Activated gamma-delta T cell treated with anti-CD3 and anti-CD28 coated beads, Interleukin-2, amount 50 U/mL, for 16 hours (primary cell): Measurements from ENCODE around the gene KIF6.

Source experiments
- DNase-seq: peaks from one replicate; pipeline ENCODE4 v3.0.0-alpha.2; 2020; ENCODE audit warnings: low read depth

KIF6 gene

GRCh38 chr6:39594285-39594684 lies 130.9 kb downstream of the KIF6 start:
- DNase-seq: no peak

DNA sequence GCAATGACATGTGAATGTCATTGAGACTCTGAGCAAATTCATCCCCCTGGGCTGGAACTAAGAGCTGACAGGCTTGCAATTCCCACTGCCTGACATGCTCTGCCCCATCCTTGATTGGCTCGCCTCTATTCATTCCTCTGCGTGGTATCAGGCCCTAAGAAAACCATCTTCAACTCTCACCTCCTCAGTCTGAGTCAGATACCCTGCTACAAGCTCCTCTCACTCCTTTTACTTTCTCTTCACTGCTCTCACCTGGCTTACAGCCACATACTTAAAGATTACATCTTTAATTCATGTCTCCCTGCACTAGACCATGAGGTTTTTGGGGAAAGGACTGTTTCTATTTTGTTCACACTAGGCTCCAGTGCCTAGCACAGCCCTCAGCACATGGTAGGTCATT lies 131.6 kb downstream of the KIF6 start:
- no peak for DNase-seq

- no peak for DNase-seq
Observed at GRCh38 chr6:39590871-39591393, 134.3 kb downstream of the KIF6 start.

- DNase-seq: no peak
Observed at GRCh38 chr6:39587080-39587479, 138.1 kb downstream of the KIF6 start.

- no peak for DNase-seq
Observed at GRCh38 chr6:39585641-39586040, 139.6 kb downstream of the KIF6 start.

- DNase-seq: no peak
Observed at GRCh38 chr6:39577446-39578165, 147.6 kb downstream of the KIF6 start.

DNA sequence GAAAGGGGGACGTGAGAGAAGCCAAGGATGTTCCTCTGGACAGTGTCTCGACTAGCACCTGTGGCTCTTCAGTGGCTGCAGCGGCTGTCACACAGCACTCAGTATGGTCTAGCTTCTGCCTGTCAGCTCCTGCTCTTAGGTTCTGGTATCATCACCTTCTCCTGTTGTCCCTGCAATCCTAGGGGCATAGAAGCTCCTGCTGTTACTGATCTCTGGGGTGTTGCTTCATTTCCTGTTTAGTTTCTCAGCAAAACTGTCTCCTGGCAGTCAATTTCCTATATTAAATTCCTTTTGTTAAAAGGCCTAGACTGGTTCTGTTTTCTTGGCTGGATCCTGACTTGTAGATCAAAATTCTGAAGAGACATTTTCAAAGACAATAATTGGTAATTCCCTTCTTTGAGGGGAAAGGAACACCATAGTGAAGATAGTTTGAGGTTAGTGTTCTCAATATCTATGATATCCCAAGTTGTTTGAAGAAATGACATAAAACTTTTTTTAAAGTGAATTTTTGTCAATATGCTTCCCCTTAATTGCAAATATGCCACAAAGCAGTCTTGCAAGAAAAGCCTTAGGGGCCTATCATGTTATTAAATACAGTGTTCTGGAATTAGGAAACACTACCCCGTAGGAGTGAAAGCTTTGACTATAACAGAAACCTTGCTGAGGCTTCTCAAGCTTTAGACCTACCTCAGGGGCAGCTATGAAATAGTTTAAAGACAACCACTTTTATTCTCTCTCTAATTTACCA lies 148.5 kb downstream of the KIF6 start:
- no peak for DNase-seq

DNA sequence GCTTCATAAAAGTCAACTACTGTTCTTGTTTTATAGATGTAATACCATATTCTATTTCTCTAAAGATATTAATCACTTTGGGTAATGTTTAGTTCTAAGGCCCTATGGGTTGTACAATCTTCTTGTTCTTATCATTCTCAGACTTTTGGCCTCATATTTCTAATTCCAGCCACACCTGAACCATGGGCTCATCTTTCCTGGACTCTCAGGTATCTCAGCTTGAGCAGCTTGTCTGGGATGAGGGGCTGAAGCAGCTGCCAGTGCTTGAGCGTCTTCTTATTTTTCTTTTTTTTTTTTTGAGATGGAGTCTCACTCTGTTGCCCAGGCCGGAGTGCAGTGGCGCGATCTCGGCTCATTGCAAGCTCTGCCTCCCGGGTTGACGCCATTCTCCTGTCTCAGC lies 150.2 kb downstream of the KIF6 start:
- DNase-seq: no peak

- DNase-seq: no peak
Observed at GRCh38 chr6:39573541-39573940, 151.7 kb downstream of the KIF6 start.

DNA sequence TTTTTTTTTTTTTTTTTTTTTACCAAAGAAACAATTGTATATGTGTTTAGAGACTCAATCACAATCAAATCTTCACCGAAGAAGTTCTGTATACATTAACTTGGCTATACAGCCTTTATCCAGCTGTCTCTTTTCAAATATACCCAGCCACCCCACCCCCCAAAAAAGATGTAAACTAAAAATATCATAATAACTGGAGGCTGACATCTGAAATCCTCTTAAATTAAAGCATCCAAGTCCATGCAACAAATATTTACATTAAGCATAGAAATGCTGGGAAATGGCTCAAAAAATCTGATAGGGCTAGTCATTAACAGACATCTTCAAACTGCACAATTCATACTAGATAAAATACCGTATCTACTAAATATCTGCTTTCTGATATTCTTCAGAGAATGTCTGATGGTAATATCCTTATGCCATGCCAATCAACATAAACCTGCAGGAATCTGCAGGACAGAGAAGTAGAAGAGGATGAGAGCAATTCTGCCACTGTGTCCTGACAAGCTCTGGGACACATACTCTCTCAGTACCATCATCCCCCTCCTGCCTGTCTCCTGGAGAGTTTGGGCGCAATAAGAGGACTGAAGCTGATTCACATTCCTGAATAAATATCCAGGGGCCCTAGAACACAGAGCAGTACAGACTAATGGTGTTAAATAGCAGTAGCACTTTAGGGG lies 152.4 kb downstream of the KIF6 start:
- DNase-seq: no peak

GRCh38 chr6:39568896-39569295 lies 156.3 kb downstream of the KIF6 start:
- DNase-seq: no peak

DNA sequence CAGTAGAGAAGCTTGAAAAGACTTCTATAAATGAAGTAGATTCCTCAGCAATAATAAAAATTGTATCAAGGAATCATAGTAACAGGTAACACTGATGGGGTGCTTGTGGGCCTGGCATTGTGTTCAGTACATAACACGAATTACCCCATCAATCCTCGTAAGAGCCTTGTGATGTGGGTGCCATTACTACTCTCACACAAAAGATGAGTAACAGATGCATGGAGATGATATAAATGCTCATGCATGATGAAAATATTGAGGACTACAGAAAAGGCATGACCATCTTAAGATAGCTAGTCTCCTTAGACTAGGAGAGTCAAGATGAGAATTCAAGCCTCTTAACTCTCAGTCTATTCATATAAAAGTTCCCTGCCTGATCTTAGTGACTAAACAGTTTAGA lies 158.1 kb downstream of the KIF6 start:
- no peak for DNase-seq

- no peak for DNase-seq
Observed at GRCh38 chr6:39566456-39566855, 158.8 kb downstream of the KIF6 start.

DNA sequence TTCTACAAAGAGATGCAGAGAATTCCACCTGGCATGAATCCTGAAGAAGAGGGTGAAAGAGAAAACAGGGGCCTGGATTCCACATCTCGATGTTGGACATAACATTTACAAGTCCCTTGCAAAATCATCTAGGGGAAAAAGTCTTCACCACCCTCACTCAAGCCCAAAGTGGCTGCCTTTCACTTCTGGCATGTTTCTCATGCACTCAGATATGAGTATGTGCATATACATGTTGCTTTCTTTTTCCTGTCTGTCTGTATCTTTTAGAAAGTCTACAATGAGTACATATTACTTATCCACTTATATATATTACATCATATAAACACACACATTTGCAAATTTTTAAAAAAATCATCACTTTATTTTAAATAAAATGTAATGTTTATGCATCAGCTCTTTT lies 159.3 kb downstream of the KIF6 start:
- DNase-seq: no peak

DNA sequence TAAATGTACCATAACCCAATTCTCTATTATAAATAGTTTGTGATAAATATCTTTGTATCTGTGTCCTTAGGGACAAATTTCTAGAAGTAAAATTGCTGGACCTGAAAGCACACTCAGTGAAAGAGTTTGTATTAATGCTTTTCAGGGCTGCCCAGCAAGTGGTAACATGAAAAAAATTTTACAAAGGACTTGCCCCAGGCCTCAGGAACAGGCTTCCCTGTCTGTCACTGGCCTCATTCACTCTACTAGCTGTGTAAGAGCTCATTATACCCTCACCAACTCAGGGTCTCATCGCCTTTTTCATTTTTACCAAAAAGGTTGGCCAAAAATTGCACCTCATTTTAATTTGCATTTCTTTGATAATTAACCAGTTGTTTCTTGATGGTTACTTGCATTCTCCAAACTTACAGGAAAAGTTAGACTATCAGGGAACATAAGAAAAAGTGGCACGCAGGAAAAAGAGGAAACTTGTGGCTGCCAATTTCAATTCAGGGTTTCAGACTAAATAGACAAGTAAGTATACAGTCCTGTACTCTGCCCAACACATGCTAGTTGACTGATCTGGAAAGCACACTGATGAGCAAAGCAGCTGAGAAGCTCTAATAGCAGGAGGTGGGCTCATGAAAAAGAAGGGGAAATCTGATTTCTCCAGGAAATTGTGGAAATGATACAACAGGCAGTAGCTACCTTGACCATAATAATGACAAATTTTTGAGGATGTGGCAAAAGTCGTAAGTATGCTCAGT lies 161.5 kb downstream of the KIF6 start:
- DNase-seq: no peak

- no peak for DNase-seq
Observed at GRCh38 chr6:39561536-39562266, 163.5 kb downstream of the KIF6 start.

- no peak for DNase-seq
Observed at GRCh38 chr6:39560915-39561314, 164.3 kb downstream of the KIF6 start.

DNA sequence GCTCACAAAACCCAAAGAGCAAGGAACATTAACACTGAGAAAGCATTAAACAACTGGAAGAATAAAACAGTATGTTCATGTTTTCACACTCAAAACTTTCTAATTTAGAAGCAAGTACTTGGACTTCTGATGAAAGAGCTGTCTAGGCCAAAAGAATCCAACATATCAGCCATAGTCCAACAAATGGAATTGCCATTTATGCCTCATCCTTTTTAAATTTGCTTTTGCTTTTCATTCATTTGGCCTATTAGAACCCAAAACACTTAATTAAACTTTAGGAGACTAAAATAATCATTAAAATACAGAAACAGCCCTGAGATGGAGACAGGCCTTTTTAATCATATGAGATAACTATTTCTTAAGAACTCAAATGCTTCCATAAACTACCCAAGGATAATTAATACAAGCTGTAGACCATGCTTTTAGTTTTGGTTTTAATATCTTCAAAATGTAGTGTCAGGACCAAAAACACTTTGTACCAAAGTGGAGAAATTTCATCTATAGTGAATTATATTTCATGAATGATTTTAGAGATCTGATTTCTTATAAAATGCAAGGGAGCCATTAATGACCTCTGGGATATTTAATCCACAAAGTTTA lies 166.5 kb downstream of the KIF6 start:
- no peak for DNase-seq

DNA sequence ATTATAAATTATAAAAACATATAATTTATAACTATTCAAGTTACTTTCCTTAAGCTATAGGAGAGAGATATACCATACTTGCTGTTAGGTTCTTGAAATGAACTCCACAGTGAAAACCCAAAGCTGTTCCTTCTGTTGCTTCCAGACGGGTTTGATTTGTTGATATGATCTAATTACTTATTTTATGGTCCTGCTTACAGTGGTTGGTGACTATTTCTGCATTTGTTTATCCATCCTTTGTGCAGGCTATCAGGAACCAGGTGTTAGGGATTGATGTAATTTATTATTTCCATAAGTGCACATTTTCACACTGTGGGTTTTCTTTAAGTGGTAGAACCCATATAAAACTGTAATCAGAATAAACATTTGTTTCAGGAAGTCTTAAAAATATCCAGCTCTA lies 167.1 kb downstream of the KIF6 start:
- no peak for DNase-seq

- DNase-seq: no peak
Observed at GRCh38 chr6:39555136-39555535, 170.1 kb downstream of the KIF6 start.
